ENCODE measurements around the gene KPRP. TPM values are rescaled to one million over a fixed set of nuclear protein-coding genes. Genes with fewer than 3 reads are reported as not detected.

KPRP gene
- total RNA-seq, 4 donors from 2014 or later = 20.9 to 138 (median 131) TPM

- TF ChIP-seq CTCF (IDR thresholded peaks at IDR 0.05) (no peak), POLR2A (IDR thresholded peaks at IDR 0.05) (no peak), POLR2AphosphoS5 (IDR thresholded peaks at IDR 0.05) (no peak), EP300 (IDR thresholded peaks at IDR 0.05) (no peak)
- Histone ChIP-seq H3K4me3 (no peak overlapping the region), H3K36me3 (no peaks in the 10 kb centered on the region), H3K9me3 (no peaks in the 10 kb centered on the region), H3K27ac (no peak overlapping the region), H3K4me1 (peaks cover 3% of the 10 kb centered on the region), H3K27me3 (no peaks in the 10 kb centered on the region)
- DNase-seq (ENCODE audit: low spot score in 2 of 2) = no peak
- WGBS = 53% methylated on average over 8 of the region's 8 CpGs
Measured at GRCh38 chr1:152768847-152769533, 11.2 kb downstream of the KPRP start.

- Histone ChIP-seq H3K27me3 (no peaks in the 10 kb centered on the region), H3K9me3 (no peaks in the 10 kb centered on the region), H3K4me3 (no peak overlapping the region), H3K27ac (no peak overlapping the region), H3K4me1 (peaks cover 3% of the 10 kb centered on the region), H3K36me3 (no peaks in the 10 kb centered on the region)
- no peak for DNase-seq (ENCODE audit: low spot score in 2 of 2)
- TF ChIP-seq CTCF (IDR thresholded peaks at IDR 0.05) = no peak
- WGBS = 61% methylated on average over 1 of the region's 1 CpG
Measured at GRCh38 chr1:152770411-152770810, 12.6 kb downstream of the KPRP start.

GRCh38 chr1:152774875-152775274 lies 17.1 kb downstream of the KPRP start, which contains the start of gene LCE1F:
Gene LCE1F (plus strand): TSS chr1:152775140. CDS start chr1:152776372, 1,232 bp downstream.
- no peak within 1 kb of the TSS for H3K27ac ChIP-seq

DNA sequence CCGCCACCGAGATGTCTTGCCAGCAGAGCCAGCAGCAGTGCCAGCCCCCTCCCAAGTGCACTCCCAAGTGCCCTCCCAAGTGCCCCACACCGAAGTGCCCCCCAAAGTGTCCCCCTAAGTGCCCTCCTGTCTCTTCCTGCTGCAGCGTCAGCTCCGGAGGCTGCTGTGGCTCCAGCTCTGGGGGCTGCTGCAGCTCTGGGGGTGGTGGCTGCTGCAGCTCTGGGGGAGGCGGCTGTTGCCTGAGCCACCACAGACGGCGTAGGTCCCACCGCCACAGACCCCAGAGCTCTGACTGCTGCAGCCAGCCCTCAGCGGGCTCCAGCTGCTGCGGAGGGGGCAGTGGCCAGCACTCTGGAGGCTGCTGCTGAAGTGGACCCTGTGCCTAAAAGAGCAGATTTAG lies 18.5 kb downstream of the KPRP start:
- Histone ChIP-seq H3K4me3 (no peak overlapping the region), H3K27me3 (no peaks in the 10 kb centered on the region), H3K4me1 (no peaks in the 10 kb centered on the region), H3K27ac (no peak overlapping the region), H3K36me3 (no peaks in the 10 kb centered on the region), H3K9me3 (no peaks in the 10 kb centered on the region)
- DNase-seq (ENCODE audit: low spot score in 2 of 2) = no peak
- 83% methylated on average over 10 of the region's 11 CpGs for WGBS
- TF ChIP-seq POLR2A (IDR thresholded peaks at IDR 0.05) = no peak

More at GRCh38 chr1:152774875-152775274, 17.1 kb downstream of the KPRP start, which contains the start of gene LCE1F:
- H3K4me3 ChIP-seq = no peak within 1 kb of the TSS
- no peak for TF ChIP-seq POLR2A (IDR thresholded peaks at IDR 0.05)
- TF ChIP-seq CTCF (IDR thresholded peaks at IDR 0.05) = no peak
- TF ChIP-seq POLR2AphosphoS5 (IDR thresholded peaks at IDR 0.05) = no peak
- TF ChIP-seq EP300 (IDR thresholded peaks at IDR 0.05) = no peak
- no peaks in the 10 kb centered on the region for H3K9me3 ChIP-seq
- H3K36me3 ChIP-seq = no peaks in the 10 kb centered on the region
- DNase-seq (ENCODE audit: low spot score in 2 of 2) = no peak
- no peaks in the 10 kb centered on the region for H3K4me1 ChIP-seq
- 62% methylated on average over 6 of the region's 6 CpGs for WGBS
- no peaks in the 10 kb centered on the region for H3K27me3 ChIP-seq

GRCh38 chr1:152777510-152778137 lies 19.8 kb downstream of the KPRP start:
- Histone ChIP-seq H3K27ac (no peak overlapping the region), H3K36me3 (no peaks in the 10 kb centered on the region), H3K27me3 (no peaks in the 10 kb centered on the region), H3K9me3 (no peaks in the 10 kb centered on the region), H3K4me3 (no peak overlapping the region), H3K4me1 (no peaks in the 10 kb centered on the region)
- 56% methylated on average over 4 of the region's 4 CpGs for WGBS
- DNase-seq (ENCODE audit: low spot score in 2 of 2) = no peak
- TF ChIP-seq POLR2AphosphoS5 (IDR thresholded peaks at IDR 0.05) (no peak), CTCF (IDR thresholded peaks at IDR 0.05) (no peak), POLR2A (IDR thresholded peaks at IDR 0.05) (no peak), EP300 (IDR thresholded peaks at IDR 0.05) (no peak)
